ENCODE data around the gene PCMTD2. TPM values are rescaled to one million over a fixed set of nuclear protein-coding genes. Genes with fewer than 3 reads are reported as not detected.

Gene PCMTD2
- total RNA-seq, 1 donor from 2014 or later: 46.9 TPM

Other genes starting within 250 kb of the PCMTD2 start
- gene C20orf204, start 219.6 kb upstream of the PCMTD2 start, total RNA-seq: 0.86 TPM
- gene SOX18, start 206.1 kb upstream of the PCMTD2 start, total RNA-seq: 67.0 TPM
- 66.0 TPM for gene TCEA2, start 192.6 kb upstream of the PCMTD2 start, total RNA-seq
- 3.1 TPM for gene RGS19, start 176.2 kb upstream of the PCMTD2 start, total RNA-seq
- gene OPRL1, start 175.7 kb upstream of the PCMTD2 start, total RNA-seq: 0.48 TPM
- not detected for gene LKAAEAR1, start 171.3 kb upstream of the PCMTD2 start, total RNA-seq
- gene NPBWR2, start 148.2 kb upstream of the PCMTD2 start, total RNA-seq: not detected
- not detected for gene MYT1, start 91.3 kb upstream of the PCMTD2 start, total RNA-seq